ENCODE measurements around the gene ZMYM3.
A peak's percentile ranks its signal among the peaks of the same experiment; 100 is the strongest.
"Not testable (repeated sequence)": the region's sequence is repeated elsewhere in the genome, so short reads cannot be mapped to it uniquely, and the experiment has no call there.

ZMYM3 gene

GRCh38 chrX:71282514-71283402 is 28.8 kb upstream of the ZMYM3 start:
- Histone ChIP-seq H3K36me3 (replicated peaks) (no peaks in the 10 kb centered on the region), H3K4me3 (ENCODE audit: low read depth, low read length) (peak overlapping the region; percentile 50), H3K27ac (peak overlapping the region; percentile 95), H3K27me3 (replicated peaks) (no peaks in the 10 kb centered on the region)
- TF ChIP-seq, protein P1, sequence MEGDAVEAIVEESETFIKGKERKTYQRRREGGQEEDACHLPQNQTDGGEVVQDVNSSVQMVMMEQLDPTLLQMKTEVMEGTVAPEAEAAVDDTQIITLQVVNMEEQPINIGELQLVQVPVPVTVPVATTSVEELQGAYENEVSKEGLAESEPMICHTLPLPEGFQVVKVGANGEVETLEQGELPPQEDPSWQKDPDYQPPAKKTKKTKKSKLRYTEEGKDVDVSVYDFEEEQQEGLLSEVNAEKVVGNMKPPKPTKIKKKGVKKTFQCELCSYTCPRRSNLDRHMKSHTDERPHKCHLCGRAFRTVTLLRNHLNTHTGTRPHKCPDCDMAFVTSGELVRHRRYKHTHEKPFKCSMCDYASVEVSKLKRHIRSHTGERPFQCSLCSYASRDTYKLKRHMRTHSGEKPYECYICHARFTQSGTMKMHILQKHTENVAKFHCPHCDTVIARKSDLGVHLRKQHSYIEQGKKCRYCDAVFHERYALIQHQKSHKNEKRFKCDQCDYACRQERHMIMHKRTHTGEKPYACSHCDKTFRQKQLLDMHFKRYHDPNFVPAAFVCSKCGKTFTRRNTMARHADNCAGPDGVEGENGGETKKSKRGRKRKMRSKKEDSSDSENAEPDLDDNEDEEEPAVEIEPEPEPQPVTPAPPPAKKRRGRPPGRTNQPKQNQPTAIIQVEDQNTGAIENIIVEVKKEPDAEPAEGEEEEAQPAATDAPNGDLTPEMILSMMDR (IDR thresholded peaks at IDR 0.05; ENCODE audit: low read depth, low read length, missing control alignments): no peak
- DNase-seq: peak; percentile 56
- in situ Hi-C loops (cut with HindIII; ENCODE audit: low pct_ligation_motif_present, low sequenced_read_pairs): no loop called here

DNA sequence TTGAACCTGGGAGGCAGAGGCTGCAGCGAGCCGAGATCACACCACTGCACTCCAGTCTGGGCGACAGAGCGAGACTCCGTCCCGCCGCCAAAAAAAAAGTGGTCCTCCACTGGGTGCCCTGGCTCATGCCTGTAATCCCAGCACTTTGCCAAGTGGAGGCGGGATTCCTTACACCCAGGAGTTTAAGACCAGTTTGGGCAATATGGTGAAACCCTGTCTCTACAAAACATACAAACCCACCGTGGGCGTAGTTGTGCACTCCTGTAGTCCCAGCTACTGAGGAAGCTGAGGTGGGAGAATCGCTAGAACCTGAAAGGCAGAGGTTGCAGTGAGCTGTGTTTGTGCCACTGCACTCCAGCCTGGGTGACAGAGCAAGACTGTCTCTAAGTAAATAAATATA is 27.4 kb upstream of the ZMYM3 start:
- H3K4me3 ChIP-seq (ENCODE audit: low read depth, low read length); H3K36me3 ChIP-seq (replicated peaks); in situ Hi-C loops (cut with HindIII; ENCODE audit: low pct_ligation_motif_present, low sequenced_read_pairs); H3K27ac ChIP-seq; H3K27me3 ChIP-seq (replicated peaks); DNase-seq: not testable (repeated sequence)

GRCh38 chrX:71272313-71272712 is 18.4 kb upstream of the ZMYM3 start:
- in situ Hi-C loops (cut with HindIII; ENCODE audit: low pct_ligation_motif_present, low sequenced_read_pairs): not testable (repeated sequence)

DNA sequence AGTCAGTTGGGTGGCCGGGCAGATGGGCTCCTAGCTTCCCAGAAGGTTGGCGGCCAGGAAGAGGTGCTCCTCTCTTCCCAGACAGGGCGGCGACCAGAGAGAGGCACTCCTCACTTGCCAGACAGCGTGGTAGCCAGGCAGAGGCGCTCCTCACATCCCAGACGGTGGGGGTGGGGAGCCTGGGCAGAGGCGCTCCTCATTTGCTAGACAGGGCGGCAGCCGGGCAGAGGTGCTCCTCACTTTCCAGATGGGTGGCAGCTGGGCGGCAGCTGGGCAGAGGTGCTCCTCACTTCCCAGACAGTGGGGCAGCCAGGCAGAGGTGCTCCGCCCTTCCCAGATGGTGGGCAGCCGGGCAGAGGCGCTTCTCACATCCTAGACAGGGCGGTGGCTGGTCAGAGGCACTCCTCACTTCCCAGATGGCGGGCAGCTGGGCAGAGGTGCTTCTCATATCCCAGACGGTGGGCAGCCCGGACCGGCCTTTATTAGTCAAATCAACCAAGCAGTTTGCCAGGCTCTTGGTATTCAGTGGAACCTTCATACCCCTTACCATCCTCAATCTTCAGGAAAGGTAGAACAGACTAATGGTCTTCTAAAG is 16.0 kb upstream of the ZMYM3 start:
- no peak overlapping the region for H3K4me3 ChIP-seq (ENCODE audit: low read depth, low read length)
- TF ChIP-seq, protein P1 (IDR thresholded peaks at IDR 0.05; ENCODE audit: low read depth, low read length, missing control alignments): no peak
- in situ Hi-C loops (cut with HindIII; ENCODE audit: low pct_ligation_motif_present, low sequenced_read_pairs): no loop called here
- no peak overlapping the region for H3K27ac ChIP-seq
- no peaks in the 10 kb centered on the region for H3K27me3 ChIP-seq (replicated peaks)
- H3K36me3 ChIP-seq (replicated peaks): no peaks in the 10 kb centered on the region
- DNase-seq: no peak

More at GRCh38 chrX:71272313-71272712, 18.4 kb upstream of the ZMYM3 start:
- not testable (repeated sequence) for H3K36me3 ChIP-seq (replicated peaks); H3K4me3 ChIP-seq (ENCODE audit: low read depth, low read length); DNase-seq; H3K27ac ChIP-seq; H3K27me3 ChIP-seq (replicated peaks)

GRCh38 chrX:71268624-71269023 is 14.7 kb upstream of the ZMYM3 start:
- in situ Hi-C loops (cut with HindIII; ENCODE audit: low pct_ligation_motif_present, low sequenced_read_pairs); H3K36me3 ChIP-seq (replicated peaks); H3K27me3 ChIP-seq (replicated peaks); DNase-seq; H3K4me3 ChIP-seq (ENCODE audit: low read depth, low read length); H3K27ac ChIP-seq: not testable (repeated sequence)

DNA sequence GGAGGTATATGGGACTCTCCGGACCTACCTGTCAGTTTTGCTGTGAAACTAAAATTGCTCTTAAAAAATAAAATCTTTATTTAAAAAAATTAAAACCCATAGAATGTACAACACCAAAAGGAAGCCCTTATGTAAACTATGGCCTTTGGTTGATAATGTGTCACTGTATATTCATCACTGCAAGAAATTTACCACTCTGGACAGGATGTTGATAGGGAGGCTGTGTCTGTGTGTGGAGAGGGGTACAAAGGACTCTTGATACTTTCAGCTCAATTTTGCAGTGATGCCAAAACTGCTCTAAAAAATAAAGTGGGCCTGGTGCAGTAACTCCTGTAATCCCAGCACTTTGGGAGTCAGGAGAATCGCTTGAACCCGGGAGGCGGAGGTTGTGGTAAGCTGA is 2.9 kb upstream of the ZMYM3 start:
- H3K27me3 ChIP-seq (replicated peaks): no peaks in the 10 kb centered on the region
- in situ Hi-C loops (cut with HindIII; ENCODE audit: low pct_ligation_motif_present, low sequenced_read_pairs): no loop called here
- no peaks in the 10 kb centered on the region for H3K36me3 ChIP-seq (replicated peaks)
- TF ChIP-seq, protein P1 (IDR thresholded peaks at IDR 0.05; ENCODE audit: low read depth, low read length, missing control alignments): no peak
- no peak overlapping the region for H3K4me3 ChIP-seq (ENCODE audit: low read depth, low read length)
- no peak overlapping the region for H3K27ac ChIP-seq
- no peak for DNase-seq

GRCh38 chrX:71256051-71256450 is 2.1 kb upstream of the ZMYM3 start:
- Histone ChIP-seq H3K27me3 (replicated peaks) (no peaks in the 10 kb centered on the region), H3K36me3 (replicated peaks) (no peaks in the 10 kb centered on the region), H3K4me3 (ENCODE audit: low read depth, low read length) (no peak overlapping the region), H3K27ac (no peak overlapping the region)
- in situ Hi-C loops (cut with HindIII; ENCODE audit: low pct_ligation_motif_present, low sequenced_read_pairs): no loop called here
- no peak for DNase-seq
- TF ChIP-seq, protein P1 (IDR thresholded peaks at IDR 0.05; ENCODE audit: low read depth, low read length, missing control alignments): no peak

Measured in brain microvascular endothelial cell (primary cell).